Activated T-cell treated with anti-CD3 and anti-CD28 coated beads, Interleukin-2, amount 50 U/mL, for 24 hours (primary cell): ENCODE data around the gene UROS.
A peak's percentile ranks its signal among the peaks of the same experiment; 100 is the strongest.

Source experiments
- DNase-seq: peaks from one replicate; pipeline ENCODE4 v3.0.0-alpha.2; 2020
- H3K27ac Mint-ChIP-seq: 2 replicates; pipeline ENCODE4 v1.8.0; 2020; ENCODE audit warnings: mild to moderate bottlenecking, mixed read lengths
- H3K27me3 Mint-ChIP-seq: 2 replicates; pipeline ENCODE4 v1.8.0; 2020; ENCODE audit warnings: mixed read lengths
- H3K36me3 Mint-ChIP-seq: 2 replicates; pipeline ENCODE4 v1.8.0; 2020; ENCODE audit warnings: low read depth, mixed read lengths
- H3K4me1 Mint-ChIP-seq: 2 replicates; pipeline ENCODE4 v1.8.0; 2020; ENCODE audit warnings: low read depth, mixed read lengths
- H3K4me3 Mint-ChIP-seq: 2 replicates; pipeline ENCODE4 v1.8.0; 2020; ENCODE audit warnings: mild to moderate bottlenecking, moderate library complexity, mixed read lengths
- H3K9me3 Mint-ChIP-seq: 2 replicates; pipeline ENCODE4 v1.8.0; 2020; ENCODE audit warnings: mixed read lengths

UROS gene

DNA sequence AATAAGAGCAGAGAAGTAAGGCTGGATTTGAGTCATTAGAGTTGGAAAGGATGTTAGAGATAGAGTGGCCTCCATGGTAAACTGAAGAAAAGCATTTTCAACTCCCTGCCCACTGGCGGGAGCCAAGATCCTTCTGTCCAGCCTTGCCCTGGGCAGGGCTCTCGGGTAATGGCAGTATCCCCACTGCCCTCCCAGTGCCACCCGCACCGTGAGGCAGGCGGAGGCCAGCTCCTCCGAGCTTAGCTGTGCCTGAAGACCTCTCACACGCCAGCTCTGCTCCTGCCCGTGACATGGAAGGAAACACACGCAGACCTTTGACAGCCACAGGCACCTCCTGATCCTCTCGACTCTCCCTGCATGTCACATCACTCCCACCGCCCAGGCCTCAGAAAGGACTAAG lies 22.6 kb upstream of the UROS start:
- no peak overlapping the region for H3K27ac Mint-ChIP-seq
- no peaks in the 10 kb centered on the region for H3K27me3 Mint-ChIP-seq
- H3K9me3 Mint-ChIP-seq, result no peaks in the 10 kb centered on the region
- peaks cover 92% of the 10 kb centered on the region for H3K36me3 Mint-ChIP-seq
- H3K4me3 Mint-ChIP-seq, result no peak overlapping the region
- no peaks in the 10 kb centered on the region for H3K4me1 Mint-ChIP-seq
- no peak for DNase-seq

DNA sequence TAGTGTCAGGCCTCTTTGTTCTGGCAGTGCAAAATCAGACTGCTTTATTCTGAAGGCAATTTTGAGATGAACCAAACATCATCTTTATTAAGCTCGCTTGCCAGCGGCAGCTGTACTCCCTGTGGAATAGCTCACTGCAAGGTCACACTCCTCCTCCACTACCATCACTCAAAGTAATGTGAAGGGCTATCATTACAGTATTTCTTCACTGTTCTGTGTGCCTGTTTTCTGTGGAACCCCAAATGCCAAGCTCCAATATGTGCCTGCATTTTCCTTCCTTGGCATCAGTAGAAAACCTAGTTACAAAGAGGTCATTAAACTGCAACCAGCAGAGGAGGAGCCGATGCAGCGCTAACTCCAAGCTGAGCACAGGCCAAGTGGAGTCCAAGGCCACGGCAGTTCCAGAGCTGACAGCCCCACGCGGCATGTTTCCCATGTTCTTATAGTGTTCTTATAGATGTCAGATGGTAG lies 21.7 kb upstream of the UROS start:
- no peak overlapping the region for H3K4me3 Mint-ChIP-seq
- DNase-seq, result no peak
- peaks cover 92% of the 10 kb centered on the region for H3K36me3 Mint-ChIP-seq
- no peak overlapping the region for H3K27ac Mint-ChIP-seq
- H3K4me1 Mint-ChIP-seq, result no peaks in the 10 kb centered on the region
- H3K9me3 Mint-ChIP-seq, result no peaks in the 10 kb centered on the region
- H3K27me3 Mint-ChIP-seq, result no peaks in the 10 kb centered on the region

DNA sequence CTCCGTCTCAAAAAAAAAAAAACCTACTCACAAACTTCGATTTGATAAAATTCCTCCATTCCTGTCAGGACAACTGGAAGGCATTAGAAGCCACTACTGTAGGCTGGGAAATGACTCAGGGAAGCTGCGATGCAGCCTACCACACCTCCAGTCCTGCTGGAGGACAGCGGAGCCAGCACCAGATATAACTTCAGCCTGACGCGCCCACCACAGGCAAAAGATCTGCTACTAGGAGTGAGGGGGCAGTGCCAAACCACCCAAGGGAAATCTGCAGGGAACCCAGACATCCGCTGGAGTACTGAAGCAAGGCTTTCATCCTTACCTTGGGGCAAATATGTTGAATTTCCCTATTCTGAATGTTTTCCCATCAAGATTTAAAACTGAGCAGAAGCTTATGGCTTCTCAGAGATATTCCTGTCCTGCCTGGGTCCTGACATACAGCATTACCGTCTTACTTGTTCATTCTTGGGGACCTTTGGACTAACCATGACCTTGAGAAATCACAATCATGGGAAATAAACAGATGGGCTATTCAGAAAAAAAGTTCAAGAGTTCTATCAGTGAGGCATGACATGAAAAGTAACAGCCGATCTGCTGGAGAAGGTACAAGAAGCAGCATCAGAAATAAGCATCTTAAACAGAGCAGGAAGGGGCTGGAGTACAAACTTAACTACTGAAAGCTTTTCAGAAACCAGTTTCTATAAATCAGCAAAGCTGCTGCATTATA lies 20.7 kb upstream of the UROS start:
- Mint-ChIP-seq H3K4me1 (no peaks in the 10 kb centered on the region), H3K27ac (no peak overlapping the region), H3K9me3 (no peaks in the 10 kb centered on the region), H3K27me3 (no peaks in the 10 kb centered on the region), H3K4me3 (no peak overlapping the region), H3K36me3 (peaks cover 92% of the 10 kb centered on the region)
- DNase-seq, result no peak

DNA sequence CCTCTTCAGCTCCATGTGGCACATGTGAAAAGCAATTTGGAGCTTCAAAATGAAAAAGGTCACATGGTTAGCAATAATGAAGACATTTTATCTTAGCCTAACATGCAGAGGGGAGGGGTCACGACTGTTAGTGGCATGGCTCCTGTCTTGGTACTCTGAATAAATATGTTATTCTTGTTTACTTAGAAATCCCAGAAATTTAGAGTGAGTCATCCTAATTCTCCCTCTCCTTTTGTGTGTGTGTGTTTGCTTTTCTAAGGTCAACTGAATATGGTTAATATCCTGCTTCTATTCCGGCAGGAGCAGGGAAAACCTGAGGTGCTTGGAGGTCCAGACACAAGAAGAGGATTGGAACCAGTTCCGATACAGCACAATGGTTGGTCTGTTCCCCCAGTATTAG lies 17.9 kb upstream of the UROS start:
- Mint-ChIP-seq H3K4me1 (no peaks in the 10 kb centered on the region), H3K27me3 (no peaks in the 10 kb centered on the region), H3K9me3 (no peaks in the 10 kb centered on the region), H3K36me3 (peaks cover 93% of the 10 kb centered on the region), H3K27ac (no peak overlapping the region), H3K4me3 (no peak overlapping the region)
- DNase-seq, result no peak

DNA sequence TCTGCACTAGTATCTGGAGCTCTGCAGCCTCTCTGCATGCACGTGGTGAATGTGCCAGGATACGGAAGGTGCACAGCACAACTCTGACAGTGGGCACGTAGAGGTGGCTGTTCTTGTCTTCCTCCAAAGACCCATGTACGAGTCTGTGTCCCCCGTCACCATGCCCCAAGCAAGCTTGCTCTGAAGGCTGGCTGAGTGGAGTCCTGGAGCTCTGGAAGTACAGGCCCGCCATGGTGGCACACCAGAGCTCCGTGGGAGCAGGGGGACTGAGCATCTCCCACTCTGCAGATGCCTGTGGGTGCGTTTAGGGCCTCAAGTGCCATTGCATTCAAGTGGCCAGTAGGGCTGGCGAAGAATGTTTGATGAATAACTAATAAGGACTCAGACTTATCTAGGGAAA lies 17.3 kb upstream of the UROS start:
- no peaks in the 10 kb centered on the region for H3K4me1 Mint-ChIP-seq
- peaks cover 93% of the 10 kb centered on the region for H3K36me3 Mint-ChIP-seq
- no peaks in the 10 kb centered on the region for H3K27me3 Mint-ChIP-seq
- DNase-seq, result no peak
- H3K27ac Mint-ChIP-seq, result no peak overlapping the region
- no peak overlapping the region for H3K4me3 Mint-ChIP-seq
- no peaks in the 10 kb centered on the region for H3K9me3 Mint-ChIP-seq

DNA sequence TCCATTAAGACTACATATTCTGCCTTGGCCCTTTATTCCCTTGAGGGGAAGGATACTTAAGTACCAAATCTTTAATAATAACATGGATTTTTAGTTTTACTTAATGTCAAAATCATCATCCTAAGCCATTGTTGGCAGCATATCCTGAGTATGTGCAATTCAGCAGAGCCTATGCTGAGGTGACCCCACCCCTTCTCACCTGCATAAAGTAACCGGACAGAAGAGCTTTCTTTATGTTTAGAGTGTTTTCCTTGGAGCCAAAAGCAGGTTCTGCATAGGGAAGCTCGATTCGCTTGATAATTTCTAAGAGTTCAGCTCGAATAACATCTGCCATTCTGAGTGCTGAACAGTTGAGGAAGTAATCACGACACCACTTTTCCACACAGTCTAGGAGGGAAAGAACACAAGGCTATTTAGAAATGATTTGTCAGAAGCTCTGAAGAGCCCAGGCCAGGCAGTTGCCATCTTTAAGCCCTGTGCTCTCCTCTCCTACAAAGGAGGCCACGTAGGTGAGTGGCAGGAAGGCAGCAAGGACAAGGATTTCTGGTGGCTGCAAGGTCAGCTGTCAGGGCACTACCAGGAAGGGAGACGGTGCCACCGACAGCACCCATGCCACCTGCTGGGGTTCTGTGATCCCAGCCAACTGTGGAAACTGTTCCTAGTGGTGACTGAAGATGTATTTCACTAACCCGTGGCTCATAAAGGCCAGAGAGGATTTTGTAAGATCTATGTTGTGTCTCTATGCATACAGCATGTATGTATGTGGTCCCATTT lies 15.9 kb upstream of the UROS start:
- H3K4me3 Mint-ChIP-seq, result no peak overlapping the region
- no peak for DNase-seq
- H3K27me3 Mint-ChIP-seq, result no peaks in the 10 kb centered on the region
- H3K4me1 Mint-ChIP-seq, result no peaks in the 10 kb centered on the region
- H3K9me3 Mint-ChIP-seq, result no peaks in the 10 kb centered on the region
- peak overlapping the region; percentile 71 for H3K27ac Mint-ChIP-seq
- peaks cover 91% of the 10 kb centered on the region for H3K36me3 Mint-ChIP-seq

DNA sequence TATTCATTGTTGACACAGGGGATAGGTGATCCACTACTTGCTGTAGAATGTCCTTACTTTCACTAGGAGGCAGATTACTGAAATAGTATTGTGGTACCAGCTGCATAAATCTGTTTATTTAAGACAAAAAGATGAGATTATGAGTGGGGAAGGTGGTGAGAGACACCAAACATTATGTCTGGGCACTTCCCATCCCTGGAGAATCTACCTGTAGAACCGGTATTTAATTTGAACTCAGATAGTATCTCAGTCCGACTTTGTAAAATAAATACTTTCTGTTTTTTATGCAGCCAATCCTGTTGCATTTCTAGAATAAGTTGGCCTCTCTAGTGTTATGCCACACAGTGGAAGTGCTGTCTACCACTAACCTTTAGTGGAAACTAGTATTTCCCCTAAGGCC lies 13.7 kb upstream of the UROS start:
- H3K4me1 Mint-ChIP-seq, result no peaks in the 10 kb centered on the region
- no peak overlapping the region for H3K4me3 Mint-ChIP-seq
- H3K27me3 Mint-ChIP-seq, result no peaks in the 10 kb centered on the region
- no peaks in the 10 kb centered on the region for H3K9me3 Mint-ChIP-seq
- no peak for DNase-seq
- peaks cover 93% of the 10 kb centered on the region for H3K36me3 Mint-ChIP-seq
- no peak overlapping the region for H3K27ac Mint-ChIP-seq

DNA sequence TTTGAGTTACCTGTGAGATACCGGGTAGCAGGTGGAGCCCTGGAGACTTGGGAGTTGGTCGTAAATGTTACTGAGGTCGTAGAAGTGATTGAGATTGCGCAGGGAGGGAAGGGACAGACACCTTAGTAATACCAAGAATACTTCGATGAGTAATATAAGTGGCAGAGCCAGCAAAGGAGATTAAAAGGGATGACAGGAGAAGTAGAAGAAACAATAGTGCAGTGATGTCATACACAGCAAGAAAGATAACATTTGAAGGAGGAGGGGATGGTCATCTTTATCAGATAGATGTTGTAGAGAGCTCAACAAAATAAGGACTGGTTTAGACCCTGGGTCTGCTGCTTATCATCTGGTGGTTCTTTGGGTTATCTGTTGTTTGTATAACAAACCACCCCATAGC lies 5.3 kb upstream of the UROS start:
- Mint-ChIP-seq H3K4me3 (no peak overlapping the region), H3K4me1 (peaks cover 26% of the 10 kb centered on the region), H3K36me3 (peaks cover 26% of the 10 kb centered on the region), H3K27ac (peak overlapping the region; percentile 73), H3K9me3 (no peaks in the 10 kb centered on the region), H3K27me3 (no peaks in the 10 kb centered on the region)
- no peak for DNase-seq

DNA sequence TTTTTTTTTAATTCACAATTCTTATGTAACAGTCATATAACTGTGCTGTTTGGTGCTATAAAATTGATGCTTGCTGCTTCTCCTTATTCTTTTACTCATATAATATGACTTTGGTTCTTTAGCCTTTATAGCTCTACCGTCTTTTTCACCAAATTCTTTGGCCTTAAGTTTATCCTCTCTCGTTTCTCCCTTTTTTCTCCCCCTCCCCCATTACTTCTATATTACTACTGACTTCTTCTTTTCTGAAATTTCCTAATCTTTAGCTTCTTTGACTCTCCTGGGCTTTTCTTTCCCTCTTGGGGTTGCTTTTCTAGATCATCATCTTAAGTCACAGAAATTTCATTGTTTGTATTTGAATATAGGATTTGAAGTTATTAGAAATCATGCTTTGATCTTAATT lies 4.1 kb upstream of the UROS start:
- Mint-ChIP-seq H3K9me3 (no peaks in the 10 kb centered on the region), H3K4me1 (peaks cover 26% of the 10 kb centered on the region), H3K27me3 (no peaks in the 10 kb centered on the region), H3K4me3 (no peak overlapping the region), H3K27ac (peak overlapping the region; percentile 55), H3K36me3 (peaks cover 15% of the 10 kb centered on the region)
- DNase-seq, result no peak

DNA sequence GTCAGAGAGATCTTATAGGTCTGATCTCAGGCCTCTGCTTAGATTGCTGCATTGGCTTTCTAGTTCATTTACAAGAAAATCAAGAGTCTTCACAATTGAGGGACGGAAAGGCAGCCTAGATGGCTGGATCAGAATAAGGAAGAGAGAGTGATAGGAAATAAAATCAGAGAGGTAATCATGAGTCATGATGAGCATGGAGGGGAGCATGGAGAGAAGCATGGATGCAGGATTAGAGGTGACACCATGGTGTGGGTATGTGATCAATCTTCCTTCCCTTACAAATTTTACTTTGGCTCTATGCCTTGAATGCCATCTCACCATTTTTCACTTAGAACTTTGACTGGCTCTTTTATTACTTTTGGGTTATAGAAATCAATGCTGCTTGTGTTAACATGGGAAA lies 1.7 kb upstream of the UROS start:
- H3K4me3 Mint-ChIP-seq, result no peak overlapping the region
- H3K27me3 Mint-ChIP-seq, result no peaks in the 10 kb centered on the region
- no peaks in the 10 kb centered on the region for H3K9me3 Mint-ChIP-seq
- H3K36me3 Mint-ChIP-seq, result peaks cover 5% of the 10 kb centered on the region
- peaks cover 41% of the 10 kb centered on the region for H3K4me1 Mint-ChIP-seq
- no peak for DNase-seq
- H3K27ac Mint-ChIP-seq, result no peak overlapping the region

DNA sequence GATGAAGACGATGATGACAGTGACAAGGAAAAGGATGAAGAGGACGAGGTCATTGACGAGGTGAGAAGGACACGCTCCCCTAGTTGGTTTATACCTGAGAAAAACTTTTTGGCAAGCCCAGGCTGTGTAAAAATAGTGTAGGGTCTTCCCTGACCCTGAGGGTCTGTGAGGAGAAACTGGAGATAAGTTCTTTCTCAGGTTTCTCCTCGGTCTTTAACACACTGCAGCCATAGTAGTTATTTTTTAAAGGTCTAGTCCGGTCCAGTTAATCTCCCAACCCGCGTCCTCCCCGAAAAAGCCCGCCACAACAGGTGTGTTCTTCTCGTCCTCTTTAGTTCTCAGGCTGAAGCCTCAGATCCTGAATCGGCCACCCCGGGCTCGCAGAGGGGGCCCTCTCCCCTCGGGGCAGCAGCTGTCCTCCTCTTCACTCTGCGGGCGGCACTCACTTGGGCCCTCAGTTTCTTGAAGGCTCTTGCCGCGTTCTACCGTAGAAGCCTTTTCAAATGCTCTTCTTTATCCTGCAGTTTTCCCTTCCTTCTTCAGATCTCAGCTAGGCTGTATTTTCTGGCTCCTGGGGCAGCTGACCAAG lies 699 bp upstream of the UROS start:
- no peaks in the 10 kb centered on the region for H3K9me3 Mint-ChIP-seq
- no peak overlapping the region for H3K27ac Mint-ChIP-seq
- H3K27me3 Mint-ChIP-seq, result no peaks in the 10 kb centered on the region
- DNase-seq, result peak; percentile 49
- peaks cover 32% of the 10 kb centered on the region for H3K4me1 Mint-ChIP-seq
- no peak overlapping the region for H3K4me3 Mint-ChIP-seq
- H3K36me3 Mint-ChIP-seq, result peaks cover 5% of the 10 kb centered on the region

DNA sequence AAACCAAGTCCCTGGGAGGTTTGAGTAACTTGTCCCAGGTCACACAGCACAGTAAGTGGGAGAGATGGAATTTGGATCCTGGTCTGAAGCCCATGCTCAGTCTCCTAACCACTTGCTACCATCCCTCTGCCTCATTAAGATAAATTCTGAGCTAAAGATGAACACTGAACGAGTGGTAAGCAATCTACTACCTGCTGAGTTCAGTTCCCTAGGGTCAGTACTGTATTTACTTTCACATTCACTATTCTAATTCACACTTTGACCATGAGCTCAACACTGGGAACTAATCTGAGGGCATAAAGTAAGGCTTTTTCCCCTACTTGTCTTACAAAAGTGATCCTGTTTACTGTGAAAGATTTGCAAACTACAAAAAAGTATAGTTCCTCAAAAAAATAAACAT lies 2.4 kb downstream of the UROS start:
- H3K27me3 Mint-ChIP-seq, result no peaks in the 10 kb centered on the region
- peak overlapping the region; percentile 40 for H3K4me3 Mint-ChIP-seq
- peaks cover 9% of the 10 kb centered on the region for H3K36me3 Mint-ChIP-seq
- DNase-seq, result no peak
- H3K27ac Mint-ChIP-seq, result peak overlapping the region; percentile 31
- H3K4me1 Mint-ChIP-seq, result peaks cover 16% of the 10 kb centered on the region
- no peaks in the 10 kb centered on the region for H3K9me3 Mint-ChIP-seq

DNA sequence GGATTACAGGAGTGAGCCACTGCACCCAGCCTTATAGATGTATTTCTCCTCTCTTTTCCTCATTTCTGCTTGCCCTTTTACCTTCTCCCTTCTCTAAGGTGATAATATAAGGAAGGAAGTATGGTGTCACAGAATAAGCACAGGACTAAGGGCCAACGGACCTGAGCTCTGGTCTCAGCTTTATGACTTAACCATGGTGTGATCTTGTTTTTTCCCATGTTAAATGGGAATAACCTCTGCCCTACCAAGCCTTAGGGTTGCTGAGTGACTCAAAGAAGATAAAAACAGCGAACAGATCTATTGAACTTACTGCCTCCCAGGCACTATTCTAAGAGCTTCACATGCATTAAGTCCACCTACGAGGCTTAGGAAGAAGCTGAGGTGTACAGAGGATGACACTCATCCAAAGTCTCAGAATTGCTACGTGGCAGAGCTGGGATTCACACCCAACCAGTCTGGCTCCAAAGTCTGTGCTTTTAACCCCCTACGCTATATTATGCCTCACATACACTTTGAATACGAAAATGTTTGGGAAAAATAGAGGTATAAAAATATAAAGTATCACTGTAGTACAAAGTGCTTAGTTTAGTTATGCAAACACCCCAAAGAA lies 5.6 kb downstream of the UROS start:
- no peak for DNase-seq
- H3K4me3 Mint-ChIP-seq, result no peak overlapping the region
- no peak overlapping the region for H3K27ac Mint-ChIP-seq

DNA sequence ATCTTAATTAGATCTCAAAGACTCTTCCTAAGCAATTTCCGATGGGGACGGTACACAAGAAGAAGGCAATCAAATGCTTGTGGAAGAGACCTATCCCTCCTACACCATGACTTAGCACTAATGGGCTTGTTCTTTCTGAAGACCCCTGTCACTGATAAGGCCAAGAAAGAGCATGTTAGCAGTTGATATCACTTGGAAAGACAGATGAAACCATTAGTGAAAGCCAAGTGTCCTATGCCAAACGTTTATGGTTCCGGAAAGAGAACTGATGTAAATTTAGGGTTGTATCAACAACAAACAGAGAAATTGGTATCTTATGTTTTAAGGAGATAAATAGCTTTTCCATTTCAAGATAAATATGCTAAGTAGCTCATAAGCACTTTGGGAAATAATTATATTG lies 6.5 kb downstream of the UROS start:
- DNase-seq, result no peak
- peaks cover 38% of the 10 kb centered on the region for H3K36me3 Mint-ChIP-seq
- H3K4me1 Mint-ChIP-seq, result peaks cover 9% of the 10 kb centered on the region
- H3K4me3 Mint-ChIP-seq, result no peak overlapping the region
- H3K27ac Mint-ChIP-seq, result no peak overlapping the region
- H3K9me3 Mint-ChIP-seq, result no peaks in the 10 kb centered on the region
- no peaks in the 10 kb centered on the region for H3K27me3 Mint-ChIP-seq

More for the DNA sequence above, 5.6 kb downstream of the UROS start:
- H3K4me1 Mint-ChIP-seq, result peaks cover 16% of the 10 kb centered on the region
- no peaks in the 10 kb centered on the region for H3K27me3 Mint-ChIP-seq
- H3K9me3 Mint-ChIP-seq, result no peaks in the 10 kb centered on the region
- peaks cover 40% of the 10 kb centered on the region for H3K36me3 Mint-ChIP-seq

DNA sequence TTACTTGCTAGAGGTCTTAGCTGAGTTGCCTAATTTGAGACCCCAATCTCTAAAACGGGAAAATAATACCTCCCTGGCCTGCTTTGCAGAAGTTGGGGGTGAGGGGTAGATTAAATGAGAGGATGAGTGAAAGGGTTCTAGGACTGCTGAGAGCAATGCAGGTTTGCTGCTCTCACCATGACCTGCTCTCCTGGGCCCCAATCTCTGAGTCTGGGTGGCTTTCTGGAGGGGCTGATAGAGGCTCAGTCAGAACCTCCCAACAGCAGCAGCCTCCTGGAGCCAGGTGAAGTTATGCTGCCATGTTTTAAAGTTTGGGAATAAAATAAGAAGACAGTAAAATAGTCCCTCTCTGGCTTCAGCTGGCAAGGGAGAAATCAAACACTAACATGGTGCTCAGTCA lies 7.3 kb downstream of the UROS start:
- no peak for DNase-seq
- peaks cover 44% of the 10 kb centered on the region for H3K36me3 Mint-ChIP-seq
- H3K9me3 Mint-ChIP-seq, result no peaks in the 10 kb centered on the region
- peak overlapping the region; percentile 8 for H3K27ac Mint-ChIP-seq
- H3K4me3 Mint-ChIP-seq, result no peak overlapping the region
- no peaks in the 10 kb centered on the region for H3K27me3 Mint-ChIP-seq
- H3K4me1 Mint-ChIP-seq, result peaks cover 1% of the 10 kb centered on the region
